ENCODE results near the gene CPSF7. TPM values are rescaled to one million over a fixed set of nuclear protein-coding genes. Genes with fewer than 3 reads are reported as not detected.

CPSF7 gene
- polyA plus RNA-seq, 3 donors: 12.5 to 67.5 (median 20.1) TPM

DNA sequence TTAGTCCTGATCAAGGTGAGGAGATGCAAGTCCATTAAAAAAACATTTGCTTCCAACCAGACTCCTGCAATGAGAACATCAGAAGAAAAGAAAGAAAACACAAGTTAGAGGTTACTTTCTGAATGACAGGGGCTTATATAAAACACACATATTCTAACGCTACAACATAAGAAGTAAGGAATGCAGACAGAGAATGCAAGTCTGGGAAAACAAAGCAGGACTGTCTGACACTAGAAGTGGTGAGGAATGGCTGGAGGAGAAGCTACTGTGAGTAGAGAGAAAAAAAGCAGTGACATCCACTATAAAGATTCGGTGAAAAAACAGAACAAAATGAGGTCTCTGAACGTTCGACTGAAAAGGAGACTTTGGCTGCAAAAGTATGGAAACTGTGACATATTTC is 25.1 kb downstream of the CPSF7 start:
- intact Hi-C loops (cut with micrococcal nuclease): no loop called here
- peak overlapping the region in 3 of 7 donors; percentile 2 to 51 (median 34) for H3K27ac Mint-ChIP-seq
- H3K9me3 ChIP-seq (replicated peaks in 1 of 2; ENCODE audit: control insufficient read depth in 1 of 2, insufficient read depth in 1 of 2, low read length in 2 of 2): no peaks in the 10 kb centered on the region
- no peaks in the 10 kb centered on the region for H3K4me1 Mint-ChIP-seq
- H4K20me1 ChIP-seq (ENCODE audit: insufficient read depth, low read length): peaks cover 41% of the 10 kb centered on the region
- no peak for DNase-seq
- H3K9ac ChIP-seq (ENCODE audit: insufficient read depth, low read length, poor library complexity, severe bottlenecking): no peak overlapping the region
- peaks cover 63 to 99% of the 10 kb centered on the region in 2 donors for H3K36me3 ChIP-seq (replicated peaks in 1 of 2; ENCODE audit: control insufficient read depth in 1 of 2, insufficient read depth in 2 of 2, low read length in 2 of 2)
- no peak overlapping the region for H3K27ac ChIP-seq (ENCODE audit: low read depth in 1 of 2, low read length in 2 of 2)
- no peak overlapping the region for H3K4me2 ChIP-seq (replicated peaks; ENCODE audit: extremely low read depth, low read length, poor library complexity, severe bottlenecking)
- TF ChIP-seq, protein P1, sequence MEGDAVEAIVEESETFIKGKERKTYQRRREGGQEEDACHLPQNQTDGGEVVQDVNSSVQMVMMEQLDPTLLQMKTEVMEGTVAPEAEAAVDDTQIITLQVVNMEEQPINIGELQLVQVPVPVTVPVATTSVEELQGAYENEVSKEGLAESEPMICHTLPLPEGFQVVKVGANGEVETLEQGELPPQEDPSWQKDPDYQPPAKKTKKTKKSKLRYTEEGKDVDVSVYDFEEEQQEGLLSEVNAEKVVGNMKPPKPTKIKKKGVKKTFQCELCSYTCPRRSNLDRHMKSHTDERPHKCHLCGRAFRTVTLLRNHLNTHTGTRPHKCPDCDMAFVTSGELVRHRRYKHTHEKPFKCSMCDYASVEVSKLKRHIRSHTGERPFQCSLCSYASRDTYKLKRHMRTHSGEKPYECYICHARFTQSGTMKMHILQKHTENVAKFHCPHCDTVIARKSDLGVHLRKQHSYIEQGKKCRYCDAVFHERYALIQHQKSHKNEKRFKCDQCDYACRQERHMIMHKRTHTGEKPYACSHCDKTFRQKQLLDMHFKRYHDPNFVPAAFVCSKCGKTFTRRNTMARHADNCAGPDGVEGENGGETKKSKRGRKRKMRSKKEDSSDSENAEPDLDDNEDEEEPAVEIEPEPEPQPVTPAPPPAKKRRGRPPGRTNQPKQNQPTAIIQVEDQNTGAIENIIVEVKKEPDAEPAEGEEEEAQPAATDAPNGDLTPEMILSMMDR (IDR thresholded peaks at IDR 0.05): no peak
- no peak overlapping the region for H2AFZ ChIP-seq (ENCODE audit: insufficient read depth, low read depth, low read length, poor library complexity, severe bottlenecking)
- H3K27me3 Mint-ChIP-seq (ENCODE audit: low read depth in 3 of 3): no peaks in the 10 kb centered on the region
- H3K79me2 ChIP-seq (ENCODE audit: insufficient read depth, low read length): no peaks in the 10 kb centered on the region
- H3K4me3 ChIP-seq (replicated peaks in 1 of 3; ENCODE audit: low read depth in 2 of 3, low read length in 3 of 3): no peak overlapping the region
- H3K36me3 Mint-ChIP-seq: peaks cover 72 to 80% of the 10 kb centered on the region in 2 donors
- no peaks in the 10 kb centered on the region for H3K27me3 ChIP-seq (ENCODE audit: control insufficient read depth in 2 of 2, insufficient read depth in 2 of 2, low read length in 2 of 2)
- peaks cover 0 to 2% (median 0%) of the 10 kb centered on the region in 7 donors for H3K9me3 Mint-ChIP-seq
- H3K4me3 Mint-ChIP-seq: no peak overlapping the region
- H3K4me1 ChIP-seq (ENCODE audit: control insufficient read depth in 1 of 2, insufficient read depth in 2 of 2, low read length in 2 of 2): no peaks in the 10 kb centered on the region
- 100% methylated on average over 3 of the region's 4 CpGs for whole genome bisulfite sequencing (ENCODE audit: insufficient coverage)

DNA sequence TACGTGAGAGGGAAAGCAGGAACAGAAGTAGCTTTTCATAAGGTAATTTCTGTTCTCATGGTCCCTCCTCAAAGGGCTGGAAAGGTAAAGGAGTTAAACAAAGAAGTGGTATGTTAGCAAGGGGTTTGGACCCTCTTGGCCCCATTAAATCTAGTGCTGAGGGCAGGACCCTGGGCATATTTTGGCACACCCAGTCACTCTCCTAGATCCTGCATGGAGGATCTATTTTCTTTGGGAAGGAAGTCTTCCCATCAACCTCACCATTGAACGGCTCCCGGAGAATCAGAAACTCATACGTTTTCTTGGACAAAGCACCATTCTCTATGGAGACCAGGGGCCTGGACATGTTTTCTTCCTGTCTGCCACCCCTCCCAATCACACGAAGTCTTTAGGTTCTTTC is 25.7 kb downstream of the CPSF7 start:
- Histone ChIP-seq H3K9me3 (replicated peaks in 1 of 2; ENCODE audit: control insufficient read depth in 1 of 2, insufficient read depth in 1 of 2, low read length in 2 of 2) (no peaks in the 10 kb centered on the region), H3K9ac (ENCODE audit: insufficient read depth, low read length, poor library complexity, severe bottlenecking) (no peak overlapping the region), H3K4me1 (ENCODE audit: control insufficient read depth in 1 of 2, insufficient read depth in 2 of 2, low read length in 2 of 2) (no peaks in the 10 kb centered on the region), H2AFZ (ENCODE audit: insufficient read depth, low read depth, low read length, poor library complexity, severe bottlenecking) (no peak overlapping the region), H3K27ac (ENCODE audit: low read depth in 1 of 2, low read length in 2 of 2) (peak overlapping the region in 1 of 2 donors; percentile 64), H4K20me1 (ENCODE audit: insufficient read depth, low read length) (peaks cover 41% of the 10 kb centered on the region), H3K79me2 (ENCODE audit: insufficient read depth, low read length) (no peaks in the 10 kb centered on the region), H3K36me3 (replicated peaks in 1 of 2; ENCODE audit: control insufficient read depth in 1 of 2, insufficient read depth in 2 of 2, low read length in 2 of 2) (peaks cover 59 to 96% of the 10 kb centered on the region in 2 donors), H3K4me3 (replicated peaks in 1 of 3; ENCODE audit: low read depth in 2 of 3, low read length in 3 of 3) (no peak overlapping the region), H3K27me3 (ENCODE audit: control insufficient read depth in 2 of 2, insufficient read depth in 2 of 2, low read length in 2 of 2) (no peaks in the 10 kb centered on the region), H3K4me2 (replicated peaks; ENCODE audit: extremely low read depth, low read length, poor library complexity, severe bottlenecking) (no peak overlapping the region)
- peaks cover 68 to 80% of the 10 kb centered on the region in 2 donors for H3K36me3 Mint-ChIP-seq
- no peaks in the 10 kb centered on the region for H3K27me3 Mint-ChIP-seq (ENCODE audit: low read depth in 3 of 3)
- intact Hi-C loops (cut with micrococcal nuclease): no loop called here
- H3K9me3 Mint-ChIP-seq: peaks cover 0 to 2% (median 0%) of the 10 kb centered on the region in 7 donors
- no peak overlapping the region for H3K4me3 Mint-ChIP-seq
- no peaks in the 10 kb centered on the region for H3K4me1 Mint-ChIP-seq
- TF ChIP-seq, protein P1 (IDR thresholded peaks at IDR 0.05): no peak
- peak overlapping the region in 4 of 7 donors; percentile 54 to 79 (median 68) for H3K27ac Mint-ChIP-seq
- no CpG with 5 or more reads among the region's 5 CpGs for WGBS (ENCODE audit: insufficient coverage)
- DNase-seq: no peak

Measured in CD14-positive monocyte (primary cell).